Peyer's patch (tissue), 4 donors: ENCODE data around the gene UTS2B.

Experiments
- POLR2A ChIP-seq, 2 donors: fragments of 450-650 bp; IDR thresholded peaks; one replicate each; pipeline ENCODE4 v1.5.1; 2017; ENCODE audit warnings: antibody characterized with exemption in 2 of 2, mild to moderate bottlenecking in 2 of 2, moderate library complexity in 2 of 2
- TF ChIP-seq, protein P1 (sequence below), 6 experiments: fragments of 450-650 bp in 4 of 6; fragments of 200-600 bp in 2 of 6; sonication (generic) in 1 of 6; IDR thresholded peaks; one replicate each; pipeline ENCODE4 v1.5.1; 2017 to 2019; ENCODE audit warnings: antibody characterized with exemption in 6 of 6, mild to moderate bottlenecking in 3 of 6, moderate library complexity in 1 of 6

DNA sequence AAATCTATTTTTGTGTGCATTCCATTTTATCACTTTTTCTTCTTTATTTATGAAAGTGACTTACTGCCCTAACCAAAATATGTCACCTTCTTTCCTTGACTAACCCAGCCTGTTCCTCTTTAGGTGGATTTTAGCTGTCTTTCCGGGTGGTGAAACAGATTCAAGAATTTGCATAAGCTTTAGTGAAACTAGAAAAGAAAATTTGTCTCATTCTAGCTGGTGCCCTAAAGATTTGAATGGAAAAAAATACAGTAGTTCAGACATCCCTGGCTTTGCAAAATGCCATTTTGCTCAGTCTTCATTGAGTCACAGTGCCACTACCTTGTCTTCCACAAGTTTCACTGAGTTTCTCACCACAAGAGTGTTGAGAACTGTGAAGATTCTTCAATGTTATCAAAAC lies 29.3 kb downstream of the UTS2B start:
- TF ChIP-seq, protein P1, sequence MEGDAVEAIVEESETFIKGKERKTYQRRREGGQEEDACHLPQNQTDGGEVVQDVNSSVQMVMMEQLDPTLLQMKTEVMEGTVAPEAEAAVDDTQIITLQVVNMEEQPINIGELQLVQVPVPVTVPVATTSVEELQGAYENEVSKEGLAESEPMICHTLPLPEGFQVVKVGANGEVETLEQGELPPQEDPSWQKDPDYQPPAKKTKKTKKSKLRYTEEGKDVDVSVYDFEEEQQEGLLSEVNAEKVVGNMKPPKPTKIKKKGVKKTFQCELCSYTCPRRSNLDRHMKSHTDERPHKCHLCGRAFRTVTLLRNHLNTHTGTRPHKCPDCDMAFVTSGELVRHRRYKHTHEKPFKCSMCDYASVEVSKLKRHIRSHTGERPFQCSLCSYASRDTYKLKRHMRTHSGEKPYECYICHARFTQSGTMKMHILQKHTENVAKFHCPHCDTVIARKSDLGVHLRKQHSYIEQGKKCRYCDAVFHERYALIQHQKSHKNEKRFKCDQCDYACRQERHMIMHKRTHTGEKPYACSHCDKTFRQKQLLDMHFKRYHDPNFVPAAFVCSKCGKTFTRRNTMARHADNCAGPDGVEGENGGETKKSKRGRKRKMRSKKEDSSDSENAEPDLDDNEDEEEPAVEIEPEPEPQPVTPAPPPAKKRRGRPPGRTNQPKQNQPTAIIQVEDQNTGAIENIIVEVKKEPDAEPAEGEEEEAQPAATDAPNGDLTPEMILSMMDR (IDR thresholded peaks at IDR 0.05) = no peak
- TF ChIP-seq POLR2A (IDR thresholded peaks at IDR 0.05) = no peak
